Colon (tissue), 2 donors: Measurements from ENCODE around the gene LNX1.

Experiments
- FAIRE-seq: peaks from 2 replicates; lab custom pipeline; 2012; peaks lifted over from hg19 to GRCh38; lab: Jason Lieb, UNC
- donor health status: control.
- donor health status: control.

The LNX1 gene

GRCh38 chr4:53534684-53535083 lies 56.6 kb downstream of the LNX1 start:
- no peak for FAIRE-seq

- no peak for FAIRE-seq
Observed at GRCh38 chr4:53532521-53532920, 58.8 kb downstream of the LNX1 start.

GRCh38 chr4:53531585-53532224 lies 59.6 kb downstream of the LNX1 start:
- FAIRE-seq: no peak

GRCh38 chr4:53529025-53529424 lies 62.3 kb downstream of the LNX1 start:
- no peak for FAIRE-seq

- FAIRE-seq: no peak
Observed at GRCh38 chr4:53527930-53528329, 63.4 kb downstream of the LNX1 start.

- no peak for FAIRE-seq
Observed at GRCh38 chr4:53527326-53527725, 64.0 kb downstream of the LNX1 start.

- no peak for FAIRE-seq
Observed at GRCh38 chr4:53522334-53522733, 69.0 kb downstream of the LNX1 start.

- FAIRE-seq: no peak
Observed at GRCh38 chr4:53520116-53520515, 71.2 kb downstream of the LNX1 start.

GRCh38 chr4:53518807-53519206 lies 72.5 kb downstream of the LNX1 start:
- no peak for FAIRE-seq

- FAIRE-seq: no peak
Observed at GRCh38 chr4:53515076-53515475, 76.2 kb downstream of the LNX1 start.

- FAIRE-seq: no peak
Observed at GRCh38 chr4:53514509-53514908, 76.8 kb downstream of the LNX1 start.

- FAIRE-seq: no peak
Observed at GRCh38 chr4:53512608-53513007, 78.7 kb downstream of the LNX1 start.

GRCh38 chr4:53511014-53511413 lies 80.3 kb downstream of the LNX1 start:
- no peak for FAIRE-seq

GRCh38 chr4:53510321-53510720 lies 81.0 kb downstream of the LNX1 start:
- no peak for FAIRE-seq

- no peak for FAIRE-seq
Observed at GRCh38 chr4:53508446-53508845, 82.8 kb downstream of the LNX1 start.

- no peak for FAIRE-seq
Observed at GRCh38 chr4:53507671-53508286, 83.5 kb downstream of the LNX1 start.

- FAIRE-seq: no peak
Observed at GRCh38 chr4:53507058-53507457, 84.2 kb downstream of the LNX1 start.

- FAIRE-seq: no peak
Observed at GRCh38 chr4:53505947-53506346, 85.3 kb downstream of the LNX1 start.

GRCh38 chr4:53502094-53502493 lies 89.2 kb downstream of the LNX1 start:
- FAIRE-seq: no peak

GRCh38 chr4:53501561-53501960 lies 89.7 kb downstream of the LNX1 start:
- FAIRE-seq: no peak

GRCh38 chr4:53500546-53500945 lies 90.7 kb downstream of the LNX1 start:
- no peak for FAIRE-seq

GRCh38 chr4:53499791-53500190 lies 91.5 kb downstream of the LNX1 start:
- FAIRE-seq: no peak

- no peak for FAIRE-seq
Observed at GRCh38 chr4:53498706-53499105, 92.6 kb downstream of the LNX1 start.
